IMR-90 (cell line): ENCODE measurements around the gene DNAJC5. TPM values are rescaled to one million over a fixed set of nuclear protein-coding genes. Genes with fewer than 3 reads are reported as not detected.

ENCODE experiments used
- ATAC-seq: fragments of 200-7000 bp; cut with Tn5 transposase; 2 replicates; pipeline ENCODE4 v1.9.1; 2020; ENCODE audit warnings: low read depth, mild to moderate bottlenecking, moderate library complexity
- BruUV-seq: library from RNA; stranded (reverse); fragments of 400-500 nt; replicated peaks from 2 replicates; lab custom pipeline; 2021; lab: Mats Ljungman, UMichigan
- CTCF ChIA-PET: fragments of 300-600 bp; formaldehyde crosslinking; extraction: SDS; loops from one replicate; lab custom pipeline; 2021; ENCODE audit warnings: antibody characterized with exemption; lab: Yijun Ruan, JAX
- POLR2A ChIA-PET: fragments of 300-600 bp; sonication (Branson Sonifier 250); formaldehyde crosslinking; loops from one replicate; lab custom pipeline; 2022; ENCODE audit warnings: antibody characterized with exemption; ENCODE audit not compliant: unreplicated experiment; lab: Charles Lee
- DNase-seq: peaks from one replicate; pipeline ENCODE4 v3.0.0; 2013
- H2AFZ ChIP-seq: replicated peaks from 2 replicates; pipeline ENCODE3; 2013; ENCODE audit warnings: low read length, mild to moderate bottlenecking; ENCODE audit not compliant: poor library complexity
- H2AK5ac ChIP-seq: 2 replicates; pipeline ENCODE4 v1.6.1; 2013; ENCODE audit warnings: low read depth, low read length, inconsistent platforms
- H2AK9ac ChIP-seq: replicated peaks from 2 replicates; pipeline ENCODE3; 2013; ENCODE audit warnings: mild to moderate bottlenecking, low read depth, low read length, moderate library complexity; ENCODE audit not compliant: poor library complexity
- H2BK120ac ChIP-seq: 2 replicates; pipeline ENCODE4 v1.6.1; 2013; ENCODE audit warnings: low read depth, low read length, inconsistent platforms
- H2BK15ac ChIP-seq: 3 replicates; pipeline ENCODE4 v1.6.1; 2013; ENCODE audit warnings: low read depth, low read length, inconsistent platforms
- H2BK20ac ChIP-seq: 2 replicates; pipeline ENCODE4 v1.6.1; 2013; ENCODE audit warnings: low read depth, mild to moderate bottlenecking, inconsistent platforms, low read length, moderate library complexity
- H2BK5ac ChIP-seq: 2 replicates; pipeline ENCODE4 v1.6.1; 2013; ENCODE audit warnings: mild to moderate bottlenecking, low read depth, low read length, inconsistent platforms; ENCODE audit not compliant: poor library complexity, severe bottlenecking
- H3K14ac ChIP-seq: replicated peaks from 2 replicates; pipeline ENCODE4 v1.6.1; 2013; ENCODE audit warnings: low read depth, low read length, inconsistent platforms
- H3K18ac ChIP-seq: 2 replicates; pipeline ENCODE4 v1.6.1; 2013; ENCODE audit warnings: low read depth, low read length, control low read depth
- H3K23ac ChIP-seq: 2 replicates; pipeline ENCODE4 v1.6.1; 2013; ENCODE audit warnings: low read depth, low read length, inconsistent platforms
- H3K27ac ChIP-seq: 2 replicates; pipeline ENCODE4 v1.5.1; 2013; ENCODE audit warnings: mild to moderate bottlenecking, control low read depth, low read length; ENCODE audit not compliant: insufficient read depth
- H3K27me3 ChIP-seq: 2 replicates; pipeline ENCODE4 v1.6.1; 2013; ENCODE audit warnings: low read length; ENCODE audit not compliant: control insufficient read depth, insufficient read depth
- H3K36me3 ChIP-seq: 2 replicates; pipeline ENCODE4 v1.6.1; 2013; ENCODE audit warnings: low read length, mixed read lengths; ENCODE audit not compliant: control insufficient read depth, insufficient read depth
- H3K4ac ChIP-seq: 2 replicates; pipeline ENCODE4 v1.6.1; 2013; ENCODE audit warnings: low read depth, low read length, inconsistent platforms
- H3K4me1 ChIP-seq: 2 replicates; pipeline ENCODE4 v1.6.1; 2013; ENCODE audit warnings: low read length, mixed read lengths; ENCODE audit not compliant: control insufficient read depth, insufficient read depth
- H3K4me2 ChIP-seq: 2 replicates; pipeline ENCODE4 v1.6.1; 2013; ENCODE audit warnings: low read depth, mild to moderate bottlenecking, control low read depth, low read length, moderate library complexity
- H3K4me3 ChIP-seq: 2 replicates; pipeline ENCODE4 v1.5.1; 2013; ENCODE audit warnings: low read depth, mild to moderate bottlenecking, control low read depth, low read length, moderate library complexity; ENCODE audit not compliant: insufficient read depth
- H3K56ac ChIP-seq: 2 replicates; pipeline ENCODE4 v1.6.1; 2013; ENCODE audit warnings: low read length, inconsistent platforms; ENCODE audit not compliant: insufficient read depth; ENCODE audit errors: extremely low read depth
- H3K79me1 ChIP-seq, 2 experiments: 2 replicates each; pipeline ENCODE4 v1.6.1; 2013; ENCODE audit warnings: low read length in 2 of 2, inconsistent platforms in 1 of 2, low read depth in 1 of 2
- H3K9ac ChIP-seq: 2 replicates; pipeline ENCODE4 v1.6.1; 2013; ENCODE audit warnings: low read depth, low read length, control low read depth
- H3K9me1 ChIP-seq: 2 replicates; pipeline ENCODE4 v1.6.1; 2013; ENCODE audit warnings: low read length, inconsistent platforms; ENCODE audit not compliant: insufficient read depth
- H3K9me3 ChIP-seq: 2 replicates; pipeline ENCODE4 v1.6.1; 2013; ENCODE audit warnings: low read length; ENCODE audit not compliant: control insufficient read depth, insufficient read depth
- H4K20me1 ChIP-seq: 2 replicates; pipeline ENCODE4 v1.6.1; 2013; ENCODE audit warnings: low read length, inconsistent platforms; ENCODE audit not compliant: insufficient read depth
- H4K5ac ChIP-seq: 2 replicates; pipeline ENCODE4 v1.6.1; 2013; ENCODE audit warnings: mild to moderate bottlenecking, low read depth, low read length, control low read depth
- H4K8ac ChIP-seq, 2 experiments: 2 replicates each; pipeline ENCODE4 v1.6.1; 2013; ENCODE audit warnings: low read depth in 2 of 2, low read length in 2 of 2, control low read depth in 1 of 2, inconsistent platforms in 1 of 2
- H4K91ac ChIP-seq: 2 replicates; pipeline ENCODE4 v1.6.1; 2013; ENCODE audit warnings: low read depth, low read length, inconsistent platforms; ENCODE audit not compliant: insufficient read depth
- BHLHE40 ChIP-seq: fragments of 150-350 bp; IDR thresholded peaks from 2 replicates; pipeline ENCODE4 v1.6.1; 2016; ENCODE audit warnings: mild to moderate bottlenecking, low read depth, low read length
- CEBPB ChIP-seq: IDR thresholded peaks from 2 replicates; pipeline ENCODE4 v1.6.1; 2012; ENCODE audit warnings: low read depth, low read length, improper control_type of control experiment
- CHD1 ChIP-seq: IDR thresholded peaks from 2 replicates; pipeline ENCODE4 v1.6.1; 2012; ENCODE audit warnings: low read depth, low read length, improper control_type of control experiment
- CTCF ChIP-seq: conservative IDR thresholded peaks from 2 replicates; pipeline ENCODE4 v1.5.1; 2012; ENCODE audit warnings: mild to moderate bottlenecking, low read depth, low read length, improper control_type of control experiment
- FOS ChIP-seq: fragments of 150-350 bp; IDR thresholded peaks from 2 replicates; pipeline ENCODE4 v1.6.1; 2016; ENCODE audit warnings: low read depth, low read length
- MAZ ChIP-seq: IDR thresholded peaks from 2 replicates; pipeline ENCODE4 v1.6.1; 2012; ENCODE audit warnings: low read depth, mild to moderate bottlenecking, low read length, improper control_type of control experiment, moderate library complexity, borderline replicate concordance
- NFE2L2 ChIP-seq: fragments of 150-350 bp; IDR thresholded peaks from 2 replicates; pipeline ENCODE4 v1.6.1; 2016; ENCODE audit warnings: low read depth, mild to moderate bottlenecking, low read length
- POLR2A ChIP-seq: IDR thresholded peaks from 2 replicates; pipeline ENCODE4 v1.6.1; 2012; ENCODE audit warnings: mild to moderate bottlenecking, low read depth, low read length
- RAD21 ChIP-seq: IDR thresholded peaks from 2 replicates; pipeline ENCODE4 v1.6.1; 2012; ENCODE audit warnings: low read length, improper control_type of control experiment
- RCOR1 ChIP-seq: IDR thresholded peaks from 2 replicates; pipeline ENCODE4 v1.6.1; 2012; ENCODE audit warnings: mild to moderate bottlenecking, low read length, improper control_type of control experiment; ENCODE audit not compliant: insufficient replicate concordance
- RFX5 ChIP-seq: IDR thresholded peaks from 2 replicates; pipeline ENCODE4 v1.8.0; 2012; ENCODE audit warnings: low read depth, mild to moderate bottlenecking, low read length, moderate library complexity
- SMC3 ChIP-seq: fragments of 150-350 bp; IDR thresholded peaks from 2 replicates; pipeline ENCODE4 v1.6.1; 2016; ENCODE audit warnings: low read depth, mild to moderate bottlenecking, antibody characterized with exemption, low read length, moderate library complexity
- WGBS, 2 experiments: methylation state at CpG; one replicate each; pipeline versions ENCODE4 v1.1.5 to v1.1.7; 2013; ENCODE audit warnings: missing lambda C conversion rate in 2 of 2; ENCODE audit not compliant: insufficient read length in 1 of 2; ENCODE audit errors: extremely low coverage in 2 of 2; 5-methylcytosine and 5-hydroxymethylcytosine counted together
- dilution Hi-C: fragments of 300-500 bp; cut with HindIII; formaldehyde crosslinking; loops from one replicate; pipeline ENCODE4 v1.14.3; 2018; ENCODE audit warnings: low sequenced_read_pairs; ENCODE audit not compliant: unreplicated experiment
- in situ Hi-C: fragments of 300-500 bp; cut with MboI; formaldehyde crosslinking; loops from 3 replicates; pipeline ENCODE4 v1.14.3; 2019; ENCODE audit warnings: low sequenced_read_pairs, inconsistent platforms, mixed read lengths
- intact Hi-C: fragments of 100-400 bp; cut with micrococcal nuclease; formaldehyde crosslinking; loops from 2 replicates; pipeline ENCODE4 v1.10.0; 2022
- polyA plus RNA-seq, 3 experiments: library from polyadenylated mRNA; depleted of rRNA; stranded (reverse); fragments of >200 nt; gene quantifications; 2 replicates each; pipeline ENCODE4 v1.2.3, GENCODE V29; 2012; ENCODE audit warnings: low replicate concordance in 1 of 3
- total RNA-seq: library from RNA; depleted of rRNA; stranded (reverse); fragments of >200 nt; gene quantifications from 2 replicates; pipeline ENCODE4 v1.2.3, GENCODE V29; 2012
- TF ChIP-seq, protein P1 (sequence below): fragments of 150-350 bp; IDR thresholded peaks from 2 replicates; pipeline ENCODE4 v1.6.1; 2017; ENCODE audit warnings: mild to moderate bottlenecking, antibody characterized with exemption, low read length, low read depth
- TF ChIP-seq, protein P2 (sequence below): fragments of 150-350 bp; IDR thresholded peaks from 2 replicates; pipeline ENCODE4 v1.6.1; 2016; ENCODE audit warnings: low read depth, mild to moderate bottlenecking, low read length, moderate library complexity, borderline replicate concordance

Gene DNAJC5
- total and polyA plus RNA-seq, 2 of the 4 experiments (the other 2 are of a cell fraction), result 35.6 to 45.2 TPM

GRCh38 chr20:63889241-63890200 lies 5.4 kb upstream of the DNAJC5 start:
- H2BK20ac ChIP-seq, result no peak overlapping the region
- H2BK15ac ChIP-seq, result no peak overlapping the region
- no peaks in the 10 kb centered on the region for H3K27me3 ChIP-seq
- no peak overlapping the region for H3K4me3 ChIP-seq
- H3K4me1 ChIP-seq, result peaks cover 13% of the 10 kb centered on the region
- peaks cover 13% of the 10 kb centered on the region for H3K9me1 ChIP-seq
- H3K4ac ChIP-seq, result no peak overlapping the region
- no peak overlapping the region for H4K8ac ChIP-seq
- H3K79me1 ChIP-seq, result peaks cover 23 to 59% of the 10 kb centered on the region in 2 experiments
- H2AK5ac ChIP-seq, result no peak overlapping the region
- H3K14ac ChIP-seq, result no peak overlapping the region
- H4K20me1 ChIP-seq, result peaks cover 67% of the 10 kb centered on the region
- no peak overlapping the region for H2BK120ac ChIP-seq
- H4K5ac ChIP-seq, result no peak overlapping the region
- peak; percentile 35 for DNase-seq
- ChIA-PET CTCF (no interaction called here), POLR2A (no interaction called here)
- no TSS peak for BruUV-seq
- peaks cover 67% of the 10 kb centered on the region for H3K36me3 ChIP-seq
- intact Hi-C loops, result no loop called here
- no peak overlapping the region; the same call in 1 of the 2 replicates for H3K9ac ChIP-seq
- no peak overlapping the region for H3K18ac ChIP-seq
- dilution Hi-C loops, result no loop called here
- no peaks in the 10 kb centered on the region for H3K9me3 ChIP-seq
- in situ Hi-C loops, result no loop called here
- no peak overlapping the region for H3K56ac ChIP-seq
- H2BK5ac ChIP-seq, result peak overlapping the region; percentile 10
- peak overlapping the region; percentile 7; the same call in 1 of the 2 replicates for H3K27ac ChIP-seq
- H3K4me2 ChIP-seq, result no peak overlapping the region
- ATAC-seq, result no peak
- 94% methylated on average over 16 of the region's 25 CpGs; no CpG with 5 or more reads in 1 of the 2 experiments for WGBS, 2 experiments
- no peak overlapping the region for H2AK9ac ChIP-seq
- H3K23ac ChIP-seq, result no peak overlapping the region
- H4K91ac ChIP-seq, result no peak overlapping the region
- H2AFZ ChIP-seq, result no peak overlapping the region
- TF ChIP-seq RAD21 (no peak), CEBPB (no peak), CHD1 (no peak), MAZ (no peak), FOS (no peak), NFE2L2 (no peak), RCOR1 (no peak), BHLHE40 (no peak), CTCF (no peak), RFX5 (no peak), SMC3 (no peak), POLR2A (no peak)
- TF ChIP-seq, protein P1, sequence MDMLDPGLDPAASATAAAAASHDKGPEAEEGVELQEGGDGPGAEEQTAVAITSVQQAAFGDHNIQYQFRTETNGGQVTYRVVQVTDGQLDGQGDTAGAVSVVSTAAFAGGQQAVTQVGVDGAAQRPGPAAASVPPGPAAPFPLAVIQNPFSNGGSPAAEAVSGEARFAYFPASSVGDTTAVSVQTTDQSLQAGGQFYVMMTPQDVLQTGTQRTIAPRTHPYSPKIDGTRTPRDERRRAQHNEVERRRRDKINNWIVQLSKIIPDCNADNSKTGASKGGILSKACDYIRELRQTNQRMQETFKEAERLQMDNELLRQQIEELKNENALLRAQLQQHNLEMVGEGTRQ, result no peak
- TF ChIP-seq, protein P2, sequence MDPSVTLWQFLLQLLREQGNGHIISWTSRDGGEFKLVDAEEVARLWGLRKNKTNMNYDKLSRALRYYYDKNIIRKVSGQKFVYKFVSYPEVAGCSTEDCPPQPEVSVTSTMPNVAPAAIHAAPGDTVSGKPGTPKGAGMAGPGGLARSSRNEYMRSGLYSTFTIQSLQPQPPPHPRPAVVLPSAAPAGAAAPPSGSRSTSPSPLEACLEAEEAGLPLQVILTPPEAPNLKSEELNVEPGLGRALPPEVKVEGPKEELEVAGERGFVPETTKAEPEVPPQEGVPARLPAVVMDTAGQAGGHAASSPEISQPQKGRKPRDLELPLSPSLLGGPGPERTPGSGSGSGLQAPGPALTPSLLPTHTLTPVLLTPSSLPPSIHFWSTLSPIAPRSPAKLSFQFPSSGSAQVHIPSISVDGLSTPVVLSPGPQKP, result no peak
